Skeletal muscle tissue (tissue), 1 donor: Measurements from ENCODE around the gene PDCD1. TPM values are rescaled to one million over a fixed set of nuclear protein-coding genes. Genes with fewer than 3 reads are reported as not detected.

Experiments used
- total RNA-seq: library from RNA; depleted of rRNA; stranded (reverse); fragments of >200 nt; gene quantifications from one replicate; pipeline ENCODE4 v1.2.3, GENCODE V29; 2014

PDCD1 gene
- total RNA-seq, 1 donor from 2014 or later, result not detected

Other genes starting within 250 kb of the PDCD1 start
- gene THAP4, start 221.7 kb downstream of the PDCD1 start, total RNA-seq, result 35.5 TPM
- gene ATG4B, start 221.2 kb downstream of the PDCD1 start, total RNA-seq, result 29.2 TPM
- gene DTYMK, start 172.1 kb downstream of the PDCD1 start, total RNA-seq, result 14.1 TPM
- 16.7 TPM for gene ING5, start 156.9 kb downstream of the PDCD1 start, total RNA-seq
- 5.7 TPM for gene D2HGDH, start 124.3 kb downstream of the PDCD1 start, total RNA-seq
- gene GAL3ST2, start 82.1 kb downstream of the PDCD1 start, total RNA-seq, result not detected
- gene NEU4, start 49.7 kb downstream of the PDCD1 start, total RNA-seq, result 4.2 TPM
- not detected for gene RTP5, start 10.8 kb upstream of the PDCD1 start, total RNA-seq